H9 (cell line): ENCODE data around the gene SPR. TPM values are rescaled to one million over a fixed set of nuclear protein-coding genes. Genes with fewer than 3 reads are reported as not detected.

Source experiments
- DNase-seq: peaks from one replicate; pipeline ENCODE4 v3.0.0-alpha.2; 2017
- H2AFZ ChIP-seq: one replicate; pipeline ENCODE4 v1.6.1; 2013; ENCODE audit warnings: mild to moderate bottlenecking, low read length, control low read depth, moderate library complexity
- H2AK5ac ChIP-seq: 2 replicates; pipeline ENCODE4 v1.6.1; 2013; ENCODE audit warnings: low read length, control low read depth, mixed read lengths; ENCODE audit not compliant: insufficient read length
- H2BK120ac ChIP-seq: one replicate; pipeline ENCODE4 v1.6.1; 2013; ENCODE audit warnings: low read depth, mild to moderate bottlenecking, low read length, control low read depth, inconsistent platforms; ENCODE audit not compliant: poor library complexity, severe bottlenecking
- H2BK12ac ChIP-seq: 2 replicates; pipeline ENCODE4 v1.6.1; 2013; ENCODE audit warnings: low read length, control low read depth, mixed read lengths, low read depth; ENCODE audit not compliant: insufficient read length
- H2BK15ac ChIP-seq: 2 replicates; pipeline ENCODE4 v1.6.1; 2013; ENCODE audit warnings: low read depth, low read length, control low read depth
- H2BK20ac ChIP-seq: one replicate; pipeline ENCODE4 v1.6.1; 2013; ENCODE audit warnings: low read depth, mild to moderate bottlenecking, low read length, control low read depth, inconsistent platforms; ENCODE audit not compliant: poor library complexity, severe bottlenecking
- H2BK5ac ChIP-seq: 2 replicates; pipeline ENCODE4 v1.6.1; 2013; ENCODE audit warnings: low read length, control low read depth, mixed read lengths; ENCODE audit not compliant: insufficient read length
- H3K14ac ChIP-seq: 2 replicates; pipeline ENCODE4 v1.6.1; 2013; ENCODE audit warnings: low read length, control low read depth; ENCODE audit not compliant: insufficient read depth
- H3K18ac ChIP-seq: 2 replicates; pipeline ENCODE4 v1.6.1; 2013; ENCODE audit warnings: low read depth, mild to moderate bottlenecking, mixed read lengths, low read length, control low read depth; ENCODE audit not compliant: insufficient read length
- H3K23ac ChIP-seq: 2 replicates; pipeline ENCODE4 v1.6.1; 2013; ENCODE audit warnings: low read length, control low read depth, mixed read lengths, low read depth; ENCODE audit not compliant: insufficient read length
- H3K23me2 ChIP-seq: 2 replicates; pipeline ENCODE4 v1.6.1; 2013; ENCODE audit warnings: low read depth, mild to moderate bottlenecking, mixed read lengths, low read length, control low read depth; ENCODE audit not compliant: insufficient read length, poor library complexity, severe bottlenecking
- H3K27ac ChIP-seq: 2 replicates; pipeline ENCODE4 v1.5.1; 2013; ENCODE audit warnings: low read length, control low read depth, mixed read lengths, low read depth; ENCODE audit not compliant: insufficient read length
- H3K27me3 ChIP-seq: 2 replicates; pipeline ENCODE4 v1.6.1; 2013; ENCODE audit warnings: low read length, control low read depth, inconsistent platforms; ENCODE audit not compliant: insufficient read depth
- H3K4ac ChIP-seq: 2 replicates; pipeline ENCODE4 v1.6.1; 2013; ENCODE audit warnings: low read depth, mild to moderate bottlenecking, control low read depth, inconsistent platforms, low read length, moderate library complexity
- H3K4me1 ChIP-seq: 2 replicates; pipeline ENCODE4 v1.6.1; 2013; ENCODE audit warnings: low read length, control low read depth, inconsistent platforms; ENCODE audit not compliant: insufficient read depth
- H3K4me2 ChIP-seq: 2 replicates; pipeline ENCODE4 v1.6.1; 2013; ENCODE audit warnings: low read length, control low read depth, mixed read lengths; ENCODE audit not compliant: insufficient read length, insufficient read depth
- H3K56ac ChIP-seq: 2 replicates; pipeline ENCODE4 v1.6.1; 2013; ENCODE audit warnings: low read depth, mild to moderate bottlenecking, mixed read lengths, low read length, control low read depth; ENCODE audit not compliant: insufficient read length
- H3K79me1 ChIP-seq: 2 replicates; pipeline ENCODE4 v1.6.1; 2013; ENCODE audit warnings: low read depth, mild to moderate bottlenecking, moderate library complexity, low read length, control low read depth, inconsistent platforms; ENCODE audit not compliant: insufficient read depth, poor library complexity, severe bottlenecking
- H3K79me2 ChIP-seq: 2 replicates; pipeline ENCODE4 v1.6.1; 2013; ENCODE audit warnings: low read length, control low read depth, inconsistent platforms; ENCODE audit not compliant: insufficient read depth
- H3K9ac ChIP-seq: 2 replicates; pipeline ENCODE4 v1.6.1; 2013; ENCODE audit warnings: low read length, control low read depth, mixed read lengths; ENCODE audit not compliant: insufficient read length; ENCODE audit errors: extremely low read depth
- H3K9me3 ChIP-seq: one replicate; pipeline ENCODE4 v1.6.1; 2013; ENCODE audit warnings: low read depth, low read length, inconsistent platforms; ENCODE audit not compliant: control insufficient read depth
- H3T11ph ChIP-seq: one replicate; pipeline ENCODE4 v1.6.1; 2013; ENCODE audit warnings: mild to moderate bottlenecking, low read length, control low read depth, inconsistent platforms
- H4K20me1 ChIP-seq: one replicate; pipeline ENCODE4 v1.6.1; 2013; ENCODE audit not compliant: control insufficient read depth, insufficient read length, insufficient read depth
- H4K5ac ChIP-seq: 2 replicates; pipeline ENCODE4 v1.6.1; 2013; ENCODE audit warnings: low read depth, mild to moderate bottlenecking, mixed read lengths, low read length, control low read depth; ENCODE audit not compliant: insufficient read length
- H4K8ac ChIP-seq: replicated peaks from 2 replicates; pipeline ENCODE4 v1.6.1; 2013; ENCODE audit warnings: low read length, control low read depth, mixed read lengths, low read depth; ENCODE audit not compliant: insufficient read length
- H4K91ac ChIP-seq: 2 replicates; pipeline ENCODE4 v1.6.1; 2013; ENCODE audit warnings: low read depth, mild to moderate bottlenecking, moderate library complexity, mixed read lengths, low read length, control low read depth; ENCODE audit not compliant: insufficient read length
- H3K27ac Mint-ChIP-seq, 3 experiments: 2 replicates in 2 of 3; 3 replicates in 1 of 3; pipeline ENCODE4 v1.8.0; 2020 to 2021; ENCODE audit warnings: mixed read lengths in 3 of 3, mild to moderate bottlenecking in 1 of 3, moderate library complexity in 1 of 3
- H3K27me3 Mint-ChIP-seq: 2 replicates; pipeline ENCODE4 v1.8.0; 2021; ENCODE audit warnings: low read depth, mild to moderate bottlenecking, moderate library complexity, mixed read lengths
- H3K36me3 Mint-ChIP-seq, 3 experiments: 2 replicates in 2 of 3; 3 replicates in 1 of 3; pipeline ENCODE4 v1.8.0; 2020 to 2021; ENCODE audit warnings: low read depth in 3 of 3, mixed read lengths in 3 of 3; ENCODE audit not compliant: insufficient read depth in 1 of 3
- H3K4me1 Mint-ChIP-seq, 2 experiments: 2 replicates each; pipeline ENCODE4 v1.8.0; 2020; ENCODE audit warnings: mixed read lengths in 2 of 2
- H3K4me3 Mint-ChIP-seq, 2 experiments: 2 replicates in 1 of 2; 3 replicates in 1 of 2; pipeline ENCODE4 v1.8.0; 2020 to 2021; ENCODE audit warnings: mild to moderate bottlenecking in 2 of 2, mixed read lengths in 2 of 2, moderate library complexity in 1 of 2
- H3K9me3 Mint-ChIP-seq, 2 experiments: 2 replicates in 1 of 2; 3 replicates in 1 of 2; pipeline ENCODE4 v1.8.0; 2020; ENCODE audit warnings: mild to moderate bottlenecking in 2 of 2, mixed read lengths in 2 of 2, moderate library complexity in 1 of 2
- CTCF ChIP-seq: fragments of 200-600 bp; sonication (generic); conservative IDR thresholded peaks from 3 replicates; pipeline ENCODE4 v1.8.0; 2021; ENCODE audit warnings: antibody characterized with exemption, mild to moderate bottlenecking
- WGBS: extraction: QIAGEN DNeasy Blood & Tissue Kit; methylation state at CpG from one replicate; pipeline ENCODE4 v1.1.7; 2013; ENCODE audit warnings: missing lambda C conversion rate, low lambda C conversion rate, mixed read lengths; ENCODE audit not compliant: insufficient read length; ENCODE audit errors: extremely low coverage; 5-methylcytosine and 5-hydroxymethylcytosine counted together
- total RNA-seq: library from RNA; stranded (reverse); gene quantifications from 2 replicates; pipeline ENCODE4 v1.2.1, GENCODE V29; 2021

Gene SPR
- total RNA-seq, 1 experiment from 2014 or later, result 7.3 TPM

GRCh38 chr2:72940361-72940760 lies 53.2 kb downstream of the SPR start:
- no peak overlapping the region for H3K56ac ChIP-seq
- WGBS, result no CpG with 5 or more reads among the region's 6 CpGs
- H3K9ac ChIP-seq, result no peak overlapping the region
- H3K4me2 ChIP-seq, result no peak overlapping the region
- H3K18ac ChIP-seq, result peak overlapping the region; percentile 28
- Mint-ChIP-seq H3K9me3 (no peaks in the 10 kb centered on the region), H3K27me3 (peaks cover 34% of the 10 kb centered on the region), H3K36me3 (peaks cover 5 to 16% (median 9%) of the 10 kb centered on the region in 3 experiments; a peak in 6 of 7 replicates), H3K27ac (peak overlapping the region in 2 of 3 experiments; percentile 42 to 77; a peak in 3 of 7 replicates), H3K4me3 (no peak overlapping the region), H3K4me1 (peaks cover 35 to 55% of the 10 kb centered on the region in 2 experiments)
- no peaks in the 10 kb centered on the region for H3K79me2 ChIP-seq
- no peak overlapping the region for H2BK20ac ChIP-seq
- H3K27me3 ChIP-seq, result no peaks in the 10 kb centered on the region; the same call in 1 of the 2 replicates
- no peak overlapping the region for H3T11ph ChIP-seq
- H2BK12ac ChIP-seq, result no peak overlapping the region
- H3K14ac ChIP-seq, result no peak overlapping the region; the same call in 1 of the 2 replicates
- no peak overlapping the region for H4K8ac ChIP-seq
- H4K91ac ChIP-seq, result no peak overlapping the region
- H2BK5ac ChIP-seq, result no peak overlapping the region
- no peak overlapping the region for H2BK120ac ChIP-seq
- TF ChIP-seq CTCF, result no peak
- no peaks in the 10 kb centered on the region for H3K79me1 ChIP-seq
- H3K27ac ChIP-seq, result no peak overlapping the region
- H2AK5ac ChIP-seq, result peak overlapping the region; percentile 54
- H2AFZ ChIP-seq, result no peak overlapping the region
- DNase-seq, result no peak
- no peak overlapping the region for H3K4ac ChIP-seq
- H3K9me3 ChIP-seq, result no peaks in the 10 kb centered on the region
- no peak overlapping the region for H2BK15ac ChIP-seq
- no peak overlapping the region for H3K23ac ChIP-seq
- no peak overlapping the region for H4K5ac ChIP-seq
- H4K20me1 ChIP-seq, result no peaks in the 10 kb centered on the region
- H3K23me2 ChIP-seq, result peaks cover 2% of the 10 kb centered on the region
- H3K4me1 ChIP-seq, result peaks cover 3% of the 10 kb centered on the region; the same call in 1 of the 2 replicates
